ENCODE results near the gene ACY1.
A peak's percentile ranks its signal among the peaks of the same experiment; 100 is the strongest.

Gene ACY1

GRCh38 chr3:51938780-51939425 is 44.4 kb upstream of the ACY1 start:
- H3K9ac ChIP-seq (ENCODE audit: low read depth, low read length) = no peak overlapping the region
- peak overlapping the region; percentile 14; the same call in 1 of the 2 replicates for H3K4me2 ChIP-seq (ENCODE audit: insufficient read depth, low read length)
- H3K36me3 ChIP-seq (ENCODE audit: insufficient read depth, low read length) = peaks cover 55% of the 10 kb centered on the region

GRCh38 chr3:51940648-51941462 is 42.5 kb upstream of the ACY1 start:
- H4K20me1 ChIP-seq (ENCODE audit: insufficient read depth, low read length) = peaks cover 13% of the 10 kb centered on the region
- TF ChIP-seq EZH2 (IDR thresholded peaks at IDR 0.05; ENCODE audit: borderline replicate concordance, low read depth, low read length, severe bottlenecking) = no peak
- H3K4me1 ChIP-seq (ENCODE audit: insufficient read depth, low read length) = peaks cover 41% of the 10 kb centered on the region
- DNase-seq (no peak), ATAC-seq (ENCODE audit: insufficient read depth, low read depth) (no peak)
- peak overlapping the region; percentile 77 for H3K9ac ChIP-seq (ENCODE audit: low read depth, low read length)
- peak overlapping the region; percentile 54 for H3K27ac ChIP-seq (ENCODE audit: low read length)
- peaks cover 36% of the 10 kb centered on the region for H3K36me3 ChIP-seq (ENCODE audit: insufficient read depth, low read length)
- no peaks in the 10 kb centered on the region for H3K9me3 ChIP-seq (ENCODE audit: insufficient read depth, low read length, severe bottlenecking)
- H3K27me3 ChIP-seq (ENCODE audit: insufficient read depth, low read length, poor library complexity) = no peaks in the 10 kb centered on the region
- peak overlapping the region; percentile 69; the same call in 1 of the 2 replicates for H2AFZ ChIP-seq (ENCODE audit: low read depth, low read length)
- H3K79me2 ChIP-seq (ENCODE audit: insufficient read depth, low read length) = peaks cover 33% of the 10 kb centered on the region
- H3K4me3 ChIP-seq (ENCODE audit: low read depth in 1 of 2, low read length in 2 of 2) = peak overlapping the region; percentile 82 to 84
- peak overlapping the region; percentile 97 for H3K4me2 ChIP-seq (ENCODE audit: insufficient read depth, low read length)

More at GRCh38 chr3:51938780-51939425, 44.4 kb upstream of the ACY1 start:
- no peak overlapping the region for H3K4me3 ChIP-seq (ENCODE audit: low read depth in 1 of 2, low read length in 2 of 2)
- H2AFZ ChIP-seq (ENCODE audit: low read depth, low read length) = no peak overlapping the region
- H3K27me3 ChIP-seq (ENCODE audit: insufficient read depth, low read length, poor library complexity) = no peaks in the 10 kb centered on the region
- ATAC-seq (ENCODE audit: insufficient read depth, low read depth) = no peak
- peaks cover 33% of the 10 kb centered on the region for H3K79me2 ChIP-seq (ENCODE audit: insufficient read depth, low read length)
- TF ChIP-seq CTCF (IDR thresholded peaks at IDR 0.05; ENCODE audit: borderline replicate concordance, extremely low read depth, low read length, poor library complexity, severe bottlenecking) (no peak), EZH2 (IDR thresholded peaks at IDR 0.05; ENCODE audit: borderline replicate concordance, low read depth, low read length, severe bottlenecking) (no peak)
- H4K20me1 ChIP-seq (ENCODE audit: insufficient read depth, low read length) = peaks cover 21% of the 10 kb centered on the region
- peaks cover 41% of the 10 kb centered on the region for H3K4me1 ChIP-seq (ENCODE audit: insufficient read depth, low read length)
- no peak overlapping the region for H3K27ac ChIP-seq (ENCODE audit: low read length)
- H3K9me3 ChIP-seq (ENCODE audit: insufficient read depth, low read length, severe bottlenecking) = no peaks in the 10 kb centered on the region
- DNase-seq = no peak

- no peaks in the 10 kb centered on the region for H3K27me3 ChIP-seq (ENCODE audit: insufficient read depth, low read length, poor library complexity)
- peak overlapping the region; percentile 82 to 84 for H3K4me3 ChIP-seq (ENCODE audit: low read depth in 1 of 2, low read length in 2 of 2)
- no peaks in the 10 kb centered on the region for H3K9me3 ChIP-seq (ENCODE audit: insufficient read depth, low read length, severe bottlenecking)
- H3K27ac ChIP-seq (ENCODE audit: low read length) = peak overlapping the region; percentile 54
- no peak for ATAC-seq (ENCODE audit: insufficient read depth, low read depth)
- no peak for DNase-seq
- H3K79me2 ChIP-seq (ENCODE audit: insufficient read depth, low read length) = peaks cover 33% of the 10 kb centered on the region
- H2AFZ ChIP-seq (ENCODE audit: low read depth, low read length) = peak overlapping the region; percentile 69
- peak overlapping the region; percentile 97 for H3K4me2 ChIP-seq (ENCODE audit: insufficient read depth, low read length)
- H3K36me3 ChIP-seq (ENCODE audit: insufficient read depth, low read length) = peaks cover 30% of the 10 kb centered on the region
- TF ChIP-seq CTCF (IDR thresholded peaks at IDR 0.05; ENCODE audit: borderline replicate concordance, extremely low read depth, low read length, poor library complexity, severe bottlenecking) (no peak), EZH2 (IDR thresholded peaks at IDR 0.05; ENCODE audit: borderline replicate concordance, low read depth, low read length, severe bottlenecking) (no peak)
- peaks cover 41% of the 10 kb centered on the region for H3K4me1 ChIP-seq (ENCODE audit: insufficient read depth, low read length)
- peak overlapping the region; percentile 77 for H3K9ac ChIP-seq (ENCODE audit: low read depth, low read length)
- peaks cover 13% of the 10 kb centered on the region for H4K20me1 ChIP-seq (ENCODE audit: insufficient read depth, low read length)
Measured at GRCh38 chr3:51941463-51941797, 41.9 kb upstream of the ACY1 start.

Data from DND-41 (cell line).